ENCODE measurements around the gene SNX13.

SNX13 gene

GRCh38 chr7:17807242-17807641, 133.1 kb downstream of the SNX13 start:
- Histone ChIP-seq H3K4me2 (no peak overlapping the region), H3K9me3 (replicated peaks in 1 of 11) (peaks cover 8 to 16% (median 14%) of the 10 kb centered on the region in 11 experiments), H3K27me3 (no peaks in the 10 kb centered on the region), H3K36me3 (peaks cover 27 to 91% (median 40%) of the 10 kb centered on the region in 11 experiments), H3K4me3 (no peak overlapping the region), H3K4me1 (no peaks in the 10 kb centered on the region), H3K27ac (no peak overlapping the region), H3K9ac (no peak overlapping the region), H4K20me1 (peaks cover 0 to 30% (median 0%) of the 10 kb centered on the region in 11 experiments; a peak in 4 of 22 replicates)
- TF ChIP-seq Cebpa-rat (IDR thresholded peaks at IDR 0.05) = no peak

- Histone ChIP-seq H3K9ac (no peak overlapping the region), H3K9me3 (replicated peaks in 1 of 11) (peaks cover 2 to 10% (median 7%) of the 10 kb centered on the region in 11 experiments), H3K27ac (no peak overlapping the region), H3K4me2 (no peak overlapping the region), H3K4me3 (no peak overlapping the region), H3K27me3 (no peaks in the 10 kb centered on the region), H3K4me1 (no peaks in the 10 kb centered on the region), H3K36me3 (peaks cover 30 to 91% (median 41%) of the 10 kb centered on the region in 11 experiments), H4K20me1 (peaks cover 0 to 34% (median 0%) of the 10 kb centered on the region in 11 experiments; a peak in 4 of 22 replicates)
- no peak for TF ChIP-seq Cebpa-rat (IDR thresholded peaks at IDR 0.05)
Measured at GRCh38 chr7:17806631-17807030, 133.7 kb downstream of the SNX13 start.

DNA sequence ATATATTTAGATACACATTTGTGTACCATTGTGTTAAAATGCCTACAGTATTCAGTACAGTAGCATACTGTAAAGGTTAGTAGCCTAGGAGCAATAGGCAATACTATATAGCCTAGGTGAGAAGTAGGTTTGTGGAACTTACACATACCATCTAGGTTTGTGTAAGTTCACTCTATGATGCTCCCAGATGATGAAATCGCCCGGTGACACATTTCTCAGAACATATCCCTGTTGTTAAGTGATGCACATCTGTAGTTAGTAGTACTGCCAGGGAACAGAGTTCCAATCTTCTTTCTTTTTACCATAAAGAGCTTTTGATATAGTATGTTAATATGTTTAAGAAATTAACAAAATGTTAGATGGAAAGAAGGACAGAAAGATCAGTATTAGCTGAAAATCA, 138.2 kb downstream of the SNX13 start:
- Histone ChIP-seq H3K27me3 (no peaks in the 10 kb centered on the region), H3K9ac (no peak overlapping the region), H3K27ac (no peak overlapping the region), H3K4me1 (no peaks in the 10 kb centered on the region), H4K20me1 (peaks cover 0 to 17% (median 0%) of the 10 kb centered on the region in 11 experiments; a peak in 1 of 22 replicates), H3K9me3 (replicated peaks in 1 of 11) (no peaks in the 10 kb centered on the region), H3K4me3 (no peak overlapping the region), H3K4me2 (no peak overlapping the region), H3K36me3 (peaks cover 36 to 99% (median 70%) of the 10 kb centered on the region in 11 experiments)
- no peak for TF ChIP-seq Cebpa-rat (IDR thresholded peaks at IDR 0.05)

GRCh38 chr7:17792075-17792936, 148.0 kb downstream of the SNX13 start:
- no peak overlapping the region for H3K27ac ChIP-seq
- H3K4me3 ChIP-seq = no peak overlapping the region
- H3K4me2 ChIP-seq = no peak overlapping the region
- no peaks in the 10 kb centered on the region for H3K27me3 ChIP-seq
- no peak overlapping the region for H3K9ac ChIP-seq
- H3K9me3 ChIP-seq (replicated peaks in 1 of 11) = no peaks in the 10 kb centered on the region
- H3K4me1 ChIP-seq = no peaks in the 10 kb centered on the region
- no peak for TF ChIP-seq Cebpa-rat (IDR thresholded peaks at IDR 0.05)
- H4K20me1 ChIP-seq = no peaks in the 10 kb centered on the region
- peaks cover 12 to 83% (median 27%) of the 10 kb centered on the region in 11 experiments for H3K36me3 ChIP-seq

- TF ChIP-seq Cebpa-rat (IDR thresholded peaks at IDR 0.05) = no peak
- H3K36me3 ChIP-seq = peaks cover 0 to 40% (median 0%) of the 10 kb centered on the region in 11 experiments; a peak in 6 of 22 replicates
- H3K27me3 ChIP-seq = no peaks in the 10 kb centered on the region
- no peak overlapping the region for H3K9ac ChIP-seq
- no peak overlapping the region for H3K4me2 ChIP-seq
- H3K9me3 ChIP-seq (replicated peaks in 1 of 11) = no peaks in the 10 kb centered on the region
- no peak overlapping the region for H3K27ac ChIP-seq
- H3K4me1 ChIP-seq = no peaks in the 10 kb centered on the region
- no peaks in the 10 kb centered on the region for H4K20me1 ChIP-seq
- H3K4me3 ChIP-seq = no peak overlapping the region
Measured at GRCh38 chr7:17787257-17787656, 153.0 kb downstream of the SNX13 start.

GRCh38 chr7:17786314-17786852, 153.9 kb downstream of the SNX13 start:
- H3K4me3 ChIP-seq = no peak overlapping the region
- no peak overlapping the region for H3K27ac ChIP-seq
- no peak for TF ChIP-seq Cebpa-rat (IDR thresholded peaks at IDR 0.05)
- no peaks in the 10 kb centered on the region for H3K27me3 ChIP-seq
- no peak overlapping the region for H3K4me2 ChIP-seq
- H3K9me3 ChIP-seq (replicated peaks in 1 of 11) = no peaks in the 10 kb centered on the region
- no peaks in the 10 kb centered on the region for H3K4me1 ChIP-seq
- no peaks in the 10 kb centered on the region for H4K20me1 ChIP-seq
- H3K9ac ChIP-seq = no peak overlapping the region
- peaks cover 0 to 31% (median 0%) of the 10 kb centered on the region in 11 experiments; a peak in 5 of 22 replicates for H3K36me3 ChIP-seq

DNA sequence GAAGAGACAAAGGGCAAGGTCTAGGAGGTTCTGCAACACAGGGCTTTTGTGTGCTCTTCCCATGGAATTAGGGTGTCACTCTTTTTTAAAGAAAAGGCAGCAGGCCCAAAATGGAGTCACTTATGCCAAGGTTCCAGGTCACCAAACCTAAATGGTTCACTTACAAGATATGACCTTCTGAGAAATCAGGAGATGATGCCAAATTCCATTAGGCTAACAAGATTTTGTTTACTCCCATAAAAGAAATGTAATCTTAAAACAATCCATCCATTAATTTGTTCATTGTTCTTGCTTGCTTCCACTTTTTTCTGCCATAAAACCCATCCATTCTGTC, 158.1 kb downstream of the SNX13 start:
- H3K4me1 ChIP-seq = no peaks in the 10 kb centered on the region
- TF ChIP-seq Cebpa-rat (IDR thresholded peaks at IDR 0.05) = no peak
- H3K27me3 ChIP-seq = no peaks in the 10 kb centered on the region
- no peaks in the 10 kb centered on the region for H4K20me1 ChIP-seq
- H3K9me3 ChIP-seq (replicated peaks in 1 of 11) = no peaks in the 10 kb centered on the region
- no peak overlapping the region for H3K9ac ChIP-seq
- no peak overlapping the region for H3K27ac ChIP-seq
- H3K4me2 ChIP-seq = no peak overlapping the region
- H3K36me3 ChIP-seq = peaks cover 0 to 7% (median 0%) of the 10 kb centered on the region in 11 experiments; a peak in 4 of 22 replicates
- no peak overlapping the region for H3K4me3 ChIP-seq

DNA sequence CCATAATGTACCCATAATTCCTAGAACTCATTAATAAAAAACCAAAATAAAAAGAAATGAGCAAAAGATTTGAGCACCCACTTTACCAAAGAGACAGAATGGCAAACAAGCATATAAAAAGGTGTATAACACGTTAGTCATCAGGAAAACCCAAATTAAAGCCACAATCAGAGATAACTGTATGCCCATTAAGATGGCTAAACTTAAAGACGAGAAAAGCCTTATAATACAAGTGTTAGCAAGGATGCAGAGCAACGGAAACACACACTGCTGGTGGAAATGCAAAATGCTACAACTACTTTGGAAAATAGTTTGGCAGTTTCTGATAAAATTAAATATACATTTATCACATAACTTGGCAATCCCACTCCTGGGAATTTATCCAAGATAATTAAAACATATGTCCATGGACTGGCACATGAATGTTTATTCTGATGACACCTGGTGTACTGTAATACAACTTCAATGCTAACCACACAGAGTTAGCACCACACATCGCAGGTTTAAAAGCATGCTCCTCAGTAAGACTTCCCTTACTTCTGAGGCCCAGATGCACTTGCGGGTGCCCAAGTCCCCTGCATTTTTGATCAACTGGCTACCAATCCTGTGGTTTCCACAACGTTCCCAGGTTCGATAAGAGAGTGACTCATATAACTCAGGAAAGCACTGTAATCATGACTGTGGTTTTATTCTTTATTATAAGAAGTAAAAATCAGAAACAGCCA, 158.6 kb downstream of the SNX13 start:
- Histone ChIP-seq H3K9me3 (replicated peaks in 1 of 11) (no peaks in the 10 kb centered on the region), H3K4me2 (no peak overlapping the region), H3K36me3 (peaks cover 0 to 6% (median 0%) of the 10 kb centered on the region in 11 experiments; a peak in 4 of 22 replicates), H3K27me3 (no peaks in the 10 kb centered on the region), H4K20me1 (no peaks in the 10 kb centered on the region), H3K4me1 (no peaks in the 10 kb centered on the region), H3K9ac (no peak overlapping the region), H3K4me3 (no peak overlapping the region), H3K27ac (no peak overlapping the region)
- TF ChIP-seq Cebpa-rat (IDR thresholded peaks at IDR 0.05) = no peak

DNA sequence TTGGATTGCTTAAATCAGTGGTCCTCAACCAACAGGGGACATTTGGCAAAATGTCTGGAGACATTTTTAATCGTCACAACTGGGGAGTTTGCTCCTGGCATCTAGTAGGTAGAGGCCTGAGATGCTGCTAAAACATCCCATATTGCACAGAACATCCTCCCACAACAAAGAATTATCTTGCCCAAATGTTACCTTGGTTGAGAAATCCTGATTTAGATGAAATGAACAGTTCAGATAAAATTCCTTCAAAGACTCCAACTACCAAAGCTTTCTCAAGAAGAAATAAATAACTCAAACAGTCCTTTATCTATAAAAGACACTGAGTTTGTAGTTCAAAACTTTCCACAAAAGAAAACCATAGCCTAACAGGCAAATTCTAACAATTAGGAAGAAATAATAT, 160.9 kb downstream of the SNX13 start:
- H4K20me1 ChIP-seq = no peaks in the 10 kb centered on the region
- H3K4me1 ChIP-seq = peaks cover 0 to 15% (median 0%) of the 10 kb centered on the region in 10 experiments; a peak in 8 of 20 replicates
- no peaks in the 10 kb centered on the region for H3K27me3 ChIP-seq
- H3K9me3 ChIP-seq (replicated peaks in 1 of 11) = no peaks in the 10 kb centered on the region
- TF ChIP-seq Cebpa-rat (IDR thresholded peaks at IDR 0.05) = no peak
- no peak overlapping the region for H3K27ac ChIP-seq
- no peak overlapping the region for H3K9ac ChIP-seq
- H3K4me2 ChIP-seq = no peak overlapping the region
- no peaks in the 10 kb centered on the region for H3K36me3 ChIP-seq
- no peak overlapping the region for H3K4me3 ChIP-seq
